KBM-7 (cell line): ENCODE measurements around the gene CCDC28B.

Source experiments
- DNase-seq: peaks from one replicate; pipeline ENCODE4 v3.0.0-alpha.2; 2015
- in situ Hi-C: fragments of 300-500 bp; cut with MboI; formaldehyde crosslinking; loops from 2 replicates; pipeline ENCODE4 v1.14.3; 2020; ENCODE audit warnings: low sequenced_read_pairs, low pct_unique_long_range_greater_than_20kb, mixed read lengths

CCDC28B gene

DNA sequence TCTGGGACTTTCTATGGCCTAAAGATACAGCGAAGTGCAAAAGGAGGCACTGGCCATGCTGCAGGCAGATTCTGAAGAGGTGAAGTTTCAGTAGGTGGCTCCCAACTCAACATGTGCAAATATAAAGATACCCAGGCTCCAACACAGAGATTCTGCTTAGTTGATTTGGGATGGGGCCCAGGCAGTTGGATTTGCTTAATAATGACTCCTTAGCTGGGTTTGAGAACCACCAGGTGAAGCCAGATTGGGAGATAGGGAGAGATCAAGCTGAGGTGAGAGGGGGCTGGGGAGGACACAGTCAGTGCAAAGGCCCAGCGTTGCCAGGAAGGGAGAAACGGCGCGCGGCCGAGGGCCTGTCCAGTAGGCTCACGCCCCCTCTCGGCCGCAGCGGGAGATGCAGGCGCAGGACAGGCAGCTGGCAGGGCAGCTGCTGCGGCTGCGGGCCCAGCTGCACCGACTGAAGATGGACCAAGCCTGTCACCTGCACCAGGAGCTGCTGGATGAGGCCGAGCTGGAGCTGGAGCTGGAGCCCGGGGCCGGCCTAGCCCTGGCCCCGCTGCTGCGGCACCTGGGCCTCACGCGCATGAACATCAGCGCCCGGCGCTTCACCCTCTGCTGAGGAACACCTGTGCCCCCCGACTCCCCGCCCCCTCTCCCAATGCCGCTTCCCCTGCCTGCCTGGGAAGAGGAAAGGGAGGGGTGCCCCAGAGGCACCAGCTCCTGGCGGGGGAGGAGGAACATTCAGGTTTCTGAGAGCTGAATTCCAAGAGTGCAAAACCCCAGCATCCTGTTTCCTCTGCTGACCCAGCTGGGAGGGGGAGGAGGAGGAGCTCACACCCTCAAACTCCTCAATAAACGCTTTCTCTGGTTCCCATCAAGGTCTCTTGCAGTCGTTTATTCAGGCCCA is 47.8 kb downstream of the CCDC28B start:
- peak; percentile 76 for DNase-seq
- in situ Hi-C loops, result no loop called here

DNA sequence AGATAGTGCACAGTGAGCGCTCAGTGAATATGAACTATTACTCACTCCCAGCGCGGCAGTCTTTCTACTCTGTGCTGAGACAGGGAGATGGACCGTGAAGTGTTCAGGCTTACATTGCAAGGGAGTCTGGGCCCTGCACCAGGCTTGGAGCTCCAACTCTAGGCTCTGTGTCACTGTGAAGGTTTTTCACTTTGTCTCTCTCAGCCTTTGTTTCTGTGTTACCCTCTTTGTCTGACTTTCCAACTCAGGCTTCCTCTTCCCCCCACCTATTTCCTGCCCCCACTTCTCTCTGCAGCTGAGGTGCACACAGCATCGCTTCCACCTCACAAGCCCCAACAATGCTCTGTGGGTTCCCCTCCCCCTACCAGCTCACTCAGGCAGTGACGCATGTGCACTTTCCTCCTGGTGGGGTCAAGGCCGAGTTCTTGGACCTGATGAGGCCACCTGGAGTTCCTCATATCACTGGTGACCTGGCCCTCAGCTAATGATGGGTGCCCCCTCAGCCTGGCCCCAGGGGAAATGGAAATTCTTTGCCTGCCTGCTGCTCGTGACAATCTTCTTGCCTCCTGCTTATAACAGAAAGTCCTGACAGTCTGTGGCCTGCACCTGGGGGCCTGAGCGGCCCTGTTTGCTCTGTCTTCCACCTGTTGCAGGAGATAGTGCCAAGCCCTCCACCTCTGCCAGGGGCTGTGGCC is 49.6 kb downstream of the CCDC28B start:
- in situ Hi-C loops, result no loop called here
- DNase-seq, result peak; percentile 74

- no peak for DNase-seq
- in situ Hi-C loops, result no loop called here
These were observed 50.7 kb downstream of the CCDC28B start, which contains the start of gene LCK for GRCh38 chr1:32250893-32251716. LCK (plus strand) TSS chr1:32251265; CDS start chr1:32274330, 23,065 bp downstream.
